ENCODE results near the gene POP7. TPM values are rescaled to one million over a fixed set of nuclear protein-coding genes. Genes with fewer than 3 reads are reported as not detected.
"Not testable (repeated sequence)": the region's sequence is repeated elsewhere in the genome, so short reads cannot be mapped to it uniquely, and the experiment has no call there.

Gene POP7
- total RNA-seq (2021; fragmentation: NEBNext Ultra II Directional; extraction: Animal tissue kit (Norgen Biotek cat#: 25700)) = 10 to 100 TPM; 30.2 to 42.2 (median 34.4) TPM
- long read RNA-seq, transcript POP7-201 (2 exons, 927 nt) = major isoform, 51 of 52 reads
- long read RNA-seq, partial matches to known transcripts = 0 of 52 reads
- long read RNA-seq, other reads (novel, unspliced or antisense) = 1 of 52 reads

- Mint-ChIP-seq H3K27me3 (ENCODE audit: insufficient read depth) (peaks cover 4% of the 10 kb centered on the region), H3K27ac (peak within 1 kb of the TSS; percentile 89), H3K4me1 (ENCODE audit: low read depth) (peaks cover 9% of the 10 kb centered on the region), H3K4me3 (peak within 1 kb of the TSS; percentile 98), H3K36me3 (ENCODE audit: low read depth) (peaks cover 6% of the 10 kb centered on the region; the same call in 1 of the 2 replicates), H3K9me3 (no peaks in the 10 kb centered on the region)
- DNase-seq = peak; percentile 96
- no peak for TF ChIP-seq CTCF (IDR thresholded peaks at IDR 0.05)
Observed at GRCh38 chr7:100705753-100706671, at the start of gene POP7. POP7 (plus strand) TSS chr7:100706121; CDS start chr7:100706831, 710 bp downstream.

- DNase-seq; H3K4me1 Mint-ChIP-seq (ENCODE audit: low read depth); H3K4me3 Mint-ChIP-seq; H3K27ac Mint-ChIP-seq; H3K9me3 Mint-ChIP-seq; H3K36me3 Mint-ChIP-seq (ENCODE audit: low read depth): not testable (repeated sequence)
- H3K27me3 Mint-ChIP-seq (ENCODE audit: insufficient read depth) = peaks cover 27% of the 10 kb centered on the region
Observed at GRCh38 chr7:100662194-100662776, 43.6 kb upstream of the POP7 start.

GRCh38 chr7:100665168-100665726, 40.7 kb upstream of the POP7 start:
- Mint-ChIP-seq H3K36me3 (ENCODE audit: low read depth) (no peaks in the 10 kb centered on the region), H3K4me1 (ENCODE audit: low read depth) (peaks cover 10% of the 10 kb centered on the region), H3K4me3 (no peak overlapping the region), H3K27ac (no peak overlapping the region), H3K27me3 (ENCODE audit: insufficient read depth) (peaks cover 17% of the 10 kb centered on the region), H3K9me3 (no peaks in the 10 kb centered on the region)
- TF ChIP-seq CTCF (IDR thresholded peaks at IDR 0.05) = no peak
- DNase-seq = no peak

GRCh38 chr7:100667331-100668068, 38.4 kb upstream of the POP7 start:
- peak; percentile 23 for DNase-seq
- Mint-ChIP-seq H3K27ac (no peak overlapping the region), H3K4me3 (no peak overlapping the region), H3K9me3 (no peaks in the 10 kb centered on the region), H3K4me1 (ENCODE audit: low read depth) (peaks cover 10% of the 10 kb centered on the region), H3K27me3 (ENCODE audit: insufficient read depth) (peaks cover 19% of the 10 kb centered on the region), H3K36me3 (ENCODE audit: low read depth) (no peaks in the 10 kb centered on the region)
- no peak for TF ChIP-seq CTCF (IDR thresholded peaks at IDR 0.05)

- H3K27me3 Mint-ChIP-seq (ENCODE audit: insufficient read depth) = peaks cover 19% of the 10 kb centered on the region
- H3K4me1 Mint-ChIP-seq (ENCODE audit: low read depth) = peaks cover 10% of the 10 kb centered on the region
- H3K4me3 Mint-ChIP-seq = no peak overlapping the region
- DNase-seq = no peak
- no peak for TF ChIP-seq CTCF (IDR thresholded peaks at IDR 0.05)
- H3K9me3 Mint-ChIP-seq = no peaks in the 10 kb centered on the region
- H3K36me3 Mint-ChIP-seq (ENCODE audit: low read depth) = no peaks in the 10 kb centered on the region
- no peak overlapping the region for H3K27ac Mint-ChIP-seq
Observed at GRCh38 chr7:100668069-100668449, 37.9 kb upstream of the POP7 start.

- not testable (repeated sequence) for H3K4me3 Mint-ChIP-seq; H3K36me3 Mint-ChIP-seq (ENCODE audit: low read depth); DNase-seq; H3K27ac Mint-ChIP-seq; H3K9me3 Mint-ChIP-seq
- Mint-ChIP-seq H3K27me3 (ENCODE audit: insufficient read depth) (peaks cover 19% of the 10 kb centered on the region), H3K4me1 (ENCODE audit: low read depth) (peaks cover 10% of the 10 kb centered on the region)
Observed at GRCh38 chr7:100669106-100669505, 36.8 kb upstream of the POP7 start.

All from HFFc6 (cell line).